C4-2B (cell line): ENCODE measurements around the gene TNNI3K.

Experiments used
- H3K27ac ChIP-seq: fragments of 450-650 bp; 2 replicates; pipeline ENCODE4 v1.5.1; 2017
- CTCF ChIP-seq: fragments of 450-650 bp; conservative IDR thresholded peaks from 2 replicates; pipeline ENCODE4 v1.5.1; 2017; ENCODE audit warnings: mild to moderate bottlenecking
- ZFX ChIP-seq: fragments of 450-650 bp; IDR thresholded peaks from 2 replicates; pipeline ENCODE4 v1.6.1; 2017

The TNNI3K gene

GRCh38 chr1:74392186-74392585 lies 157.0 kb downstream of the TNNI3K start:
- no peak overlapping the region for H3K27ac ChIP-seq
- no peak for TF ChIP-seq CTCF

DNA sequence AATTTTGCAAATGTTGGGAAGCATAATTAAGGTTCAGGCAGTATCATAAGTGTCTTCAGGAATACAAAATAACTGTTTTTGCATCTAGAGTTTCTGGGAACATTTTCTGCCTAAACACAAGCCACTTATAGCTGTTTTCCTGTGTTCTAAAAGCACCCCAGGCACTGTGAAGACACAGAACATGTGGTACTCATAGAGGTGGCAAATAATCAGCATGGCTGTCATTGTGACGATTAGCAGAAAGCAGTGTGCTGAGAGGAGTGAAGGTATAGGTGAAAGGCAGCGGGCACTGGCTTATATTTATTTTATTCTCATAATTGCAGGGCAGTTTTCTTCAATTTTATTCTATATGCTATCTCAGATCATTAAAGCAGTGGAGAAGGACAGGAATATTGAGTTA lies 157.7 kb downstream of the TNNI3K start:
- no peak for TF ChIP-seq CTCF
- no peak for TF ChIP-seq ZFX
- H3K27ac ChIP-seq = no peak overlapping the region

DNA sequence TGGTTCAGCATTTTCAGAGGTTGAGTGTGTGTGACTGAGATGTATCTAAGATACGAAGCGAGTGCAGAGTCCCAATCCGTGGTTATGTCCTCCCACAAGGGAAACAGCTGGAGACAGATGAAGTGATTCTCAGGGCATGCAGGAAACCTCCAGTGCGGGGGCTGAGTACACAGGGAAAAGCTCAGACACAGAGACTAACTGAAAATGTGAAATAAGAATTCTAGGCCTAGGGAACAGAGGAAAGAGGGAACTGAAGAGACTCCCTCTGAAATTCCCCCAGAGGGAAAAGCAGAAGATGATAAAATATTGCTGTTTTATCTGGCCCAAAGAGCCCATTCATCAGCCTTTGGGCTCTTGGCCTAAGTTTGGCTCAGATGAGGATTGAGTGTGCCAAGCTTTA lies 160.4 kb downstream of the TNNI3K start:
- H3K27ac ChIP-seq = no peak overlapping the region

DNA sequence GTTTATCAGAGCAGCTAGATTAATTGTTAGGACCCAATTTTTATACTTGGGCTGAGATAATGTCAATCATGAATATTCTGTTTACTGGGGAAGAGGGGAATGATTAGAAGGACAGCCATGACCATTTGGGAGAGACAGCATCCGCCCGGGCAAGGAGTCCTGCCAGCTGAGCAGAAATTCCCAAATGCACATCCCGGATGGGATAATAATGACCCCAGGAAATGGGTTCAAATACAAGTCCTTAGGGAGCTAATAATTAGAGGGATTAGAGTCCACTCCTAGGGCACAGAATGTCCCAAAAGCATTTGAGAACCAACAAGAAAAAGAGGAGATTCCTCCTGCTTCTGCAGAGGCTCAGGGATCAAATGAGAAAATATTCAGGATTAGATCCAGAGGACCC lies 161.3 kb downstream of the TNNI3K start:
- TF ChIP-seq CTCF (no peak), ZFX (no peak)
- no peak overlapping the region for H3K27ac ChIP-seq

More for the DNA sequence above, 160.4 kb downstream of the TNNI3K start:
- TF ChIP-seq CTCF (no peak), ZFX (no peak)

- no peak overlapping the region for H3K27ac ChIP-seq
- TF ChIP-seq ZFX (no peak), CTCF (no peak)
Measured at GRCh38 chr1:74396933-74397332, 161.7 kb downstream of the TNNI3K start.

GRCh38 chr1:74399249-74399648 lies 164.1 kb downstream of the TNNI3K start:
- H3K27ac ChIP-seq = no peak overlapping the region
- TF ChIP-seq CTCF = no peak
- TF ChIP-seq ZFX = no peak

- no peak for TF ChIP-seq CTCF
- TF ChIP-seq ZFX = no peak
- H3K27ac ChIP-seq = no peak overlapping the region
Measured at GRCh38 chr1:74402873-74403272, 167.7 kb downstream of the TNNI3K start.
